G401 (cell line): ENCODE results near the gene DGKD. TPM values are rescaled to one million over a fixed set of nuclear protein-coding genes. Genes with fewer than 3 reads are reported as not detected.

Experiments used
- DNase-seq: peaks from one replicate; pipeline ENCODE4 v3.0.0-alpha.2; 2015; ENCODE audit warnings: low spot score
- in situ Hi-C: cut with HindIII; loops from 2 replicates; pipeline ENCODE4 v1.10.0; 2016; ENCODE audit warnings: low sequenced_read_pairs, mixed read lengths
- total RNA-seq: library from RNA; depleted of rRNA; stranded (reverse); fragments of >200 nt; shearing (Covaris generic); gene quantifications from 2 replicates; pipeline ENCODE4 v1.2.3, GENCODE V29; 2014

Gene DGKD
- total RNA-seq, 1 experiment from 2014 or later: 20.4 TPM

DNA sequence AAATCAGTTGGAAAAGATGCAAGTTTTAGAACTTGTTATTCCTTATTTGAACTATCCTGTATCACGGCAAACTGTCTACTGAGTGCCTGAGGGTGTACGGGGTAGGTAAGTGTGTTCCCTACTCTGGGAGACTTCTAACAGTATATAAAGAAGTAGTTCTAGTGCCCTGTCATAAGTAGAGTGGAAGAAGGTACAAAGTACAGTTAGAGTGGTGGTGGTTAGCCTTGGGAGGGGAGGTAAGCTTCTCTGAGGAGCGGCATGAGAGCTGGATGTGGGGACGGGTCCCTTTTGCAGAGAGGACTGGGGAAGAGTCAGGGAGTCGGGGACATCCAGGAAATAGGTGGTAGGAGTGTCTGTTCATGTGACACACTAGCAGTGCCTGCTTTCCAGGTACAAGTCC, 48.5 kb downstream of the DGKD start:
- DNase-seq: no peak
- in situ Hi-C loops: no loop called here

DNA sequence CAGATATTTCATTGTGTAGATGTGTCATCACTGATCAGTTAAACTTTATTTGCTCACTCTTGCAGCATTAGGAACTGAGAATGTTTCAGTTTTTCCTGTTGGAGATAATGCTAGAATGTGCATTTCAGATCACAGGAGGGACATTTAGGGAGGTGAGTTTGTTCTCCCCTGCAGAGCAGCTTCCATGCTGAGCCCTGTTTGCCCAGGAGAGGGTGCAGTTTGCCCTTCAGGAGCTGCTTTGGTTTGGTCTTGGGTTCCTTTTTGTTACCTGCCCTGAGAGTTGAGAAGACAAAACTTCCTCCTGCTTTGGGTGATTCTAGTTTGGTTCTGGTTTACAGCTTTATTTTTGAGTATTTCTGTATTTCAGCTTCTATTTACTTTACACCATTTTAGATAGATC, 49.9 kb downstream of the DGKD start:
- in situ Hi-C loops: no loop called here
- peak; percentile 35 for DNase-seq

DNA sequence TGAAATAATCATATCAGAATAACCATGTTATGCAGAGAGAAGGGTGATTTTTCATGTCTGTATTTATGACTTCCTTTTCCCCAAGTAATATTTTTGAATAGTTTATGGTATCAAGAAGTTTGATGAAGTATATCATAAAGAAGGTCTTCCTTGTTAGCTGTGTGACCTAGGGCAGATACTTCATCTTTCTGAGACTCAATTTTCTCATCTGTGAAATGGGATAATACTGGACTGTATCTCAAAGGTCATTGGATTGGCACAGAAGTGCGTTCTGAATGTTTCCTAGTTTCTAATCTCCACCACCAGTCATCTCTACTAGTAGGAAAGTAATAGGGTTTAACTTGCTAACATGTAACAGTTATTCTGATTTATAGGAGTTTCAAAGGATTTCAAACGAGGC, 52.6 kb downstream of the DGKD start:
- in situ Hi-C loops: no loop called here

DNA sequence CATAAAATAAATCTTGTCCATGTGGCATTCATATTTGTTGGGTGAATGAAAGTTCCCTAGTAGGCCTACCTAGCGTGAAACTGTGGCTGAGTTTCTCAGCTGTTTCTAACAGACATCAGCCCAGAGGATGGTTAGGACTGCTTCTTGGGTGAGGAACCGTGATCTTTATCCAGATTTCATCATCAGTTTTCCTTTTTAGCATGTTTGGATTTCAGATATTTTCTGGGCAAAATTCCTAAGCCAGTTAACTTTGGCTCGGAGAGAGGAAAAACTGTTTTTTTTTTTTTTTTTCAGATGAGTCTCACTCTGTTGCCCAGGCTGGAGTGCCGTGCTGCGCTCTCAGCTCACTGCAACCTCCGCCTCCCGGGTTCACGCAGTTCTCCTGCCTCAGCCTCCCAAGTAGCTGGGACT, 53.5 kb downstream of the DGKD start:
- in situ Hi-C loops: no loop called here
- no peak for DNase-seq

More for the DNA sequence above, 52.6 kb downstream of the DGKD start:
- DNase-seq: no peak

DNA sequence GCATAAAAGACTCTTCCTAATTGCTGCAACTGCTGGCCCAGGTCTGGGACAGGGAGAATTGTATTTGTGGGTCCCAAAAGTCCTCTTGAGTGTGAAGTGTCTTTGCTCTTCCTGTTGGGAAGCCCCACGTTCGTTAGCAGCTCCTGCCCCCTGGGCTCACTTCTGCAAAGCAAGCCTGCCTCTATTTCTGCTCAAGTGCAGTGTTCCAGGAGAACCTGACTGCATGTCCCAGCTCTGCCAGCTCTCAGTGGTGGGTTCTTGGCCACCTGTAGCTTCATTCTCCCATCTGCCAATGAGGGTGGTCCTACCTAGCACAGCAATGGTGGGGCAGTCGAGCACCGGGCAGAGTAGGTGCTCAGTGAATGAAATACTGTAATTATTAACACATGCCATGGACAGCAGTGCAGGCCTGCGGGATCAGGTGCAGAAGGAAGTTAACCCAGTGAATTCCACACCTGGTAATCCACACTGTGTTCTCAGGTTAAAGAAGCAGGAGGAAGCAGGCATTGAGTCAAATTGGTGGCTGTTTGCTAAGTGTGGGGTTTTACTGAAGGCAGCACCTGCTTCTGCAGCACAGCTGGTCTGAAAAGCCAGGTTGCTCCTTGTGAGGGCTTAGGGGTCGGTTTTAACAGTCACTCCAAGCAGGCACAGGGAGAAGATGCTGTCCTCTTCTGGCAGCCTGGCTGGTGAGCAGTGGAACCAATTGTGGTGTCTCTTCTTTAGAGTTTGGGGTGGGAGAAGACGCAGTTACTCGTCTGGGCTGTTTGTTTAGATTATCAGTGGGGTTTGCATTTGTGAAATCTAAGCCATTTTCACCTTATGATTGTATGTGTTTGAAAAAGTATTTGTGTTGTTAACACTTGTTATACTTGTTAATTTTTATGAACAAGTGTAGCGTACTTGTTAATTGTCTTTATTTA, 54.3 kb downstream of the DGKD start:
- in situ Hi-C loops: no loop called here
- DNase-seq: peak; percentile 30

DNA sequence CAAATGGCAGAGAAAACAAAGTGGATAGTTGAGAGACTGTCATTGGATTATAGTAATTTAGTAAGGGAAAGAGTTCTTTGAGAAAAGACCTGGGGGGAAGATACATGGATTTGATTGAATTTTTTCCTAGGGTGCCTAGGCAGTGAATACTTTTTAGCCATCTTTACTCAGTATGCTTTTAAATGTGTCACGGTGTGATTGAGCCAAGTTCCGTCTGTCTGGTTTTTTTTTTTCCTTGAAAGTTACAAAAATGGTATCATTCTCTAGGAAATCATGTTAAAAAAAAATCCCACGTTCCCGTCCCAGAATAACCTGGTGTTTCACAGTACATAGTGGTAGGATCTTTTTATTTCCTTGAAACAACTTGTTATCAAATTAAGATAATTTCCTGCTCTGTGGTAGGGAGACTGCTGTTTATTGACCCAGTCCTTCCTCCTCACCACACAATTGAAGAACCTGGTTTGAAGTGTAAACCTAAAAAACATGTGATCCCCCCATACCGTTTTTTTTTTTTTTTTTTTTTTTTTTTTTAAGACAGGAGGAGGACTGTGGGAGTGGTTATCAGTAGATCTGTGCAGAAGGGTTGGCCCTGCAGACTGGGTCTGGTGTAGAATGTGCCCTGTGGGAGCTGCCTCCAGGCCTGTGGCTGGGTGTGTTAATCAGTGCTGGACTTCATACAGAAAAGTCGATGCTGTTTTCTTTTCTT, 55.1 kb downstream of the DGKD start:
- peak; percentile 19 for DNase-seq
- in situ Hi-C loops: no loop called here

DNA sequence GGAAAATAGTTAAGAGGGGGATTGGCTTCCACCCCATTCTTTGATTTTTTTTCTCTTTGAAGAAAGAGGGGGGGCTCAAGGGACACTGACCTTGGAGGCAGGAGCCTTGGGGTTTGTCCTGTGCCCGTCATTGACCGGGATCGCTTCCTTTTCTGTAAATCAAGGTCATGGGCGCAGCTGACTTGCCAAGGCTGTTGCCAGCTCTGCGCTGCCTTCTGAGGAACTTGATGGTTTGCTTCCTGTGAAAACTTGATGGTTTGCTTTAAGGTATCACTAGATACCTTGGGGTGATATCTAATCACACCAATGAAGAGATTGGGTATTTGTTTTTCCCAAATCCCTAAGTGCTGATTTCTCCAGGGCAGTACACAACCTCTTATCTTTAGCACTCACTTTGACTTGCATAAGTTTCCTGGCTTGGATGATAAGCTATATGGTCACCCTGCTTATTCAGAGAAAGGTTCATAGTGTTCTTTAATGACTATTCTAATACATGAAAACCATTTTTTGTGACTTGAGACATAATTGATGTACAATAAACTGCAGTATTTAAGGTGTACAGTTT, 56.0 kb downstream of the DGKD start:
- in situ Hi-C loops: no loop called here
- DNase-seq: no peak

DNA sequence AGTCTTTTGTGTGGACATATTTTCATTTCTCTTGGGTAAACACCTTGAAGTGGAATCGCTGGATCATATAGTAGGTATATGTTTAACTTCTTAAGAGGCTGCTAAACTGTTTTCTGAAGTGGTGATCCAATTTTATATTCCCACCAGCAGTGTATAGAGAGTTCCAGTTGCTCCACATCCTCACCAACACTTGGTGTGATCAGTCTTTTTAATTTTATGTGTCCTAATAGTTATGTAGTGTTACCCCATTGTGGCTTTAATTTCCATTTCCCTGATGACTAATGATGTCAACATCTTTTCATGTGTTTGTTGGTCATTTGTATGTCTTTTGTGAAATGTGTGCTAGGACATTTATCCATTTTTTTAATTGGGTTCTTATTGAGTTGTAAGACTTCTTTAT, 56.9 kb downstream of the DGKD start:
- in situ Hi-C loops: no loop called here
- DNase-seq: no peak

DNA sequence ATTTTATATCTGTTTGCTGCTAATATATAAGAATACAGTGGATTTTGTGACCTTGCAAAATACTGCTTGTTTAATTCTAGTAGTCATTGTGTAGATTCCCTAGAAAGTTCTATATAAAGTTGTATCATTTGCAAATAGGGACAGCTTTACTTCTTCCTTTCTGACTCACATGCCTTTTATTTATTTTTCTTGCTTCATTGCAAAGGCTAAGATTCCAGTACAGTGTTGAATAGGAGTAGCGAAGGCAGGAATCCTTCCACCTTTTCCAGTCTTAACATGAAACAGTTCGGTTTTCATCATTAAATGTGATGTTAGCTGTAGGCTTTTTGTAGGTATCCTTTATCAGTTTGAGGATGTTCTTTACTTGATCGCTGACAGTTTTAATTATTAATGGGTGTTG, 58.1 kb downstream of the DGKD start:
- in situ Hi-C loops: no loop called here

DNA sequence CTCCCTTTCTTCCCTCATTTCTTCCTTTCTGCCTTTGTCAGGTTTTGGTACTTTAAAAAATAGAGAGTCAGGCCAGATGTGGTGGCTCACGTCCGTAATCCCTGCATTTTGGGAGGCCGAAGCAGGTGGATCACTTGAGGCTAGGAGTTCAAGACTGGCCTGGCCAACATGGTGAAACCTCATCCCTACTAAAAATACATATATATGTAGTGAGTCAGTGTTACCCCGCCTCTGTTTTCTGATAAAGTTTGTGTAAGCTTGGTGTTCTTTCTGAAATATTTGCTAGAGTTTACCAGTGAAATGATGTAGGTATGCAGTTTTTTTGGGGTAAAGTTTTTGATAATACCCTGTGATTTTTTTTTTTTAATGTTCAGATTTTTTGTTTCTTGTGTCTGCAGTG, 58.8 kb downstream of the DGKD start:
- DNase-seq: no peak
- in situ Hi-C loops: no loop called here

More for the DNA sequence above, 58.1 kb downstream of the DGKD start:
- DNase-seq: no peak

DNA sequence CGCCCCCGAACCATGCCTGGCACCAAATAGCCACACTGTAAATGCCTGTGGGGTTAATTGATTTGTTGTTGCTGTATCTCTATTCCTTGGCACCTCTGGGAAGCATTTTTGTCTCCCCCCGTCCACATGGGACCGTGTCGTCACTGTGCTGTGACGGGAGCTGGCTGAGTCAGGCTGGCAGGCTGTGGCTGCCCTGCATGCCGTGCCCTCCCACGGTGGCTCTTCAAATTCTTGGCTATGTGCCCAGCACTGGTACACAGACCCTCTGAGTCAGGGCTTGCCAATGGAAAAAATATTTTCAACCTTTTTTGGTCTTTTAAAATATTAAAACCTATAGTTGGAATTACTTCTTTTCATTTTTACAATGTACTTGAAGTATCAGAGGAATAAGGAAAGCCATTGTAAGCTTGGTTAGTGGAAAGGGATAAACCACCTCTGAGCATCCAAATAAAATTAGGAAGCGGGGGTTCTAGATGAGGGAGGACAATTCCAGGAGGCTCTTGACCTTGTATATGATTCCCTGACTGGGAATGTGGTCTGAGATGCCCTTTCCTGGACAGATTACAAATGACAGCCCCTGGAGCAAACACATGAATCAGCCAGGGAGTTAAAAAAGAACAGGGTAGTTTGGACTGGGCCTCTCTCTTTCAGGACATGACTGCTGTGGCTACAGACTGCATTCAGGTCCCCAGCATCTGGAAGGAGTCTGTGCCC, 59.4 kb downstream of the DGKD start:
- in situ Hi-C loops: no loop called here
- DNase-seq: peak; percentile 63

DNA sequence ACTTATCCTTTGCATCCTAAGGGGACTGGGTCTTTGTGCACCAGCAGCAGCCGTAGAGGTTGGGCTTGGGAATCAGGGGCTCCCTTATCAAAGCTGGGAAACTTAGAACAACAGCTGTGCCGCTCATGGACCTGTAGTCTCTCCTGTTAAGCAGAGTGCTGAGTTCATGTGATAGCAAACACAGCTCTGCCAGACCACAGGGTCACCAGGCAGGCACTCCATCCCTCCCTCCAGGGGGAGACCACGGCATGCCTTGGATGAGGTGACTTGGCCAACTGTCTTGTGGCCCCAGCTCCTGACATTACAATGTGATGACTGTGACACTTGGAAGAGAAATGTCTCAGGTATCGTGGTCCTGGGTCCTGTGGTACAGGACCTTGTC, 60.0 kb downstream of the DGKD start:
- in situ Hi-C loops: no loop called here
- no peak for DNase-seq

DNA sequence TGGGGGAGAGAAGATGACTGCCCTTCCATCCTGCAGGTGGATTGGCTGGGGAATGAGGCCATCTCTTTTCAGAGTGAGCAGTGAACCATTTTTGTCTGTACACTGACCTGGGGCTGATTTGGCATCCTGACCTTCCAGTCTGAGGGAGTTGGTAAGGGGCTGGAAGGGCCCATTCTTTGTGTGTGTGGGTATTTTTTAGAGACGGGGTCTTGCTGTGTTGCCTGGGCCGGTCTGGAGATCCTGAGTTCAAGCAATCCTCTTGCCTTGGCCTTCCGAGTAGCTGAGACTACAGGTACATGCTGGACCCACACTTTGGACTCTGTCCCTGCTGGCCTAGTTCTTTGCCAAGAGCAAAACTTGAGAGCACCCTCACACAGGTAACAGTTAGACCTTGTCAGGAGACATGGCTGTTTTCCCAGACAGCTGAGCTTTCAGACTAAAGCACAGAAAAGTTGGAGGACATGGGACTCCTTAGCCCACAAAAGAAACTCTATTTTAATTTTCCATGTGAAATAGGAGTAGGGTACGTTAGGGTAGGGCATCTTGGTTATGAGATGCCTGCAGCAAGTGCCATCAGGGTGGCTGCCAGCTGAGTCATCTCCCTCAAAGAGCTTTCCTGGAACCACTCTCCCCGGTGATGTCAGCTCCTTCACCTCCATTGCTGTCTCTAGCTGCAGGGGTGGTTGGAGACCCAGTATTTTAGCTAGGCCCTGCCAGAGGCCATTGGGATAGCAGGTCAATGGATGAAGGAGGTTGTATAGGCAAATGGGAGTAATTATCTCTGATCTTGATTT, 60.7 kb downstream of the DGKD start:
- in situ Hi-C loops: no loop called here
- peak; percentile 34 for DNase-seq

DNA sequence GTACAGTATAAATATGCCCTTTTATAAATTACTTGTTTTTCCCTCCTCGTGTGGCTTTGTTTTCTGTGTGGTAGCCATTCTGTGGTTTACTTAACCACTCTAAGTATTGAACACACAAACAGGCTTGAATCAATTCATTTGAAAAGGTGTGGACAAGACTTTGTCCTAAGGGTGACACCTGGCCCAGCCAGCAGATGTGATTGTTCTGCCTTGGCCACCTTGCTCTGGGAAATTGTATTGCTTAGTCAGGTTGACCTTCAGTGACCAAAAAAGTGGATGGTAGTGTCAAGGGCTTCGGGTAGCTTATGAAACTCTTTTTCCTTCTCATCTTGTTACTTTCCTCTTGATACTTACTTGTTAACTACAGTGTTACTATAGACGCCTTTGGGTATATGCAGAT, 61.9 kb downstream of the DGKD start:
- in situ Hi-C loops: no loop called here
- no peak for DNase-seq

DNA sequence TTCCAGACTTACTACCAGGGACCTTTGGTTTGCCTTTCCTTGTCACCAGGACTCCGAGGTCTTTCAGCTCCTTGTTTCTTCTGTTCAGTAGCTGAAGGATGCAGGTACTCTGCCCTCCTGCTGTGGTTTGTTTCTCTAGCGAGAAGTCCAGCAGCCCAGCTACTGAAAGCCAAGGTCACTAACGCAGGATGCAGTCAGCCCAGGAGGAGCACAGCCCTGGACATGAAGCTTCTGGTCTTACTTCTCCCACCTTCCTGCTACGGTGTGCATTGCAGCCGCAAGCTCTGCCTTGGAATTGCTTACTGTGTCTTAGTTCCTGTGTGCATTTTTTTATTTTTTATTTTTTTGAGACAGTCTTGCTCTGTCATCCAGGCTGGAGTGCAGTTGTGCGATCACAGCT, 62.4 kb downstream of the DGKD start:
- DNase-seq: peak; percentile 68
- in situ Hi-C loops: no loop called here

DNA sequence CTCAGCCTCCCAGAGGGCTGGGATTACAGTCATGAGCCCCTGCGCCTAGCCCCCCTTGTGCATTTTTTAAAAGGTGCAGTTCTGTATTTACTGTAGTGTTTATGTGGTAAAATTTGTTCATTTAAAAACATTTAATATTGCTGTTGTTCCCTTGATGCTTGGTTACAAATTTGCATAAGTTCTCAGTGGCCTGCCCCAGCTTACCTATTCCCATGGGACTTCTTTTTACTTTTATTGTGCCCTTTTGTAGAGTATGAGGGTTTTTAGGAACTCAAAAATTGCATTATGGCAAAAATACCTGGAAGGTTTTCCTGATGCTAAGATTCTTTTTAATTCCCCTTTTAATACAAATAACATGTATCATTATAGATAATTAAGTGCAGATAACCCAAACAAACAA, 63.0 kb downstream of the DGKD start:
- in situ Hi-C loops: no loop called here

DNA sequence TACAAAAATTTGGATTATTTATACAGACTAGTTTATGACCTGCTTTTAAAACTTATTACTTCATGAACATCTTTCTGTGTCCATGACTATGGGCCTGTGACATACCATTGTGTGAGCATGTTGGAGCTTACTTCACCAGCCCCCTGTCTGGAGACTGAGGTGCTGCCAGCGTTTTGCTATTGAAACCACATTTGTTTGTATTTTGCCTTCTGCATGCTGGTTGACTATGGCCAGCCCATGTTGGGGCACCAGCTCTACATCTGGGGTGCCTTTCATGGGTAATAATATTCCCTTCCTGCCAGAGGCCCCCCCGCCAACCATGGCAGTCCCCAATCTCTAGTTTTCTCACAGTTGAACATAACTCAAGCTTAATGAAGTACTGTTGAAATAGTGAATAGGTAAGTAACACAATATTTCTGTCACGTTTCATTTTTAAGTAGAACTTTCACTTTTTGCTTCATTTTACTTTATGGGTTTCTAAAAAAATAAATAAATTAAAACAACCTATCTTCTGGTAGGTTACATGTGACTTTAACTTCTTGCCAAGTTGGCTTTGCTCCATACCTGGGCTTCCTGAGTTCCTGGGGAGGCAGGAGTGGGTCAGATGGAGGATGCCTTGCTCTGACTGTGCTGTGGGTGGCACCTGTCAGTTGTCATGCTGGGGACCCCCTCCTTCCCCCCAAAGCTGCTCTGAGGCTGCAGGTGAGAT, 63.9 kb downstream of the DGKD start:
- in situ Hi-C loops: no loop called here
- no peak for DNase-seq

More for the DNA sequence above, 63.0 kb downstream of the DGKD start:
- DNase-seq: no peak
